Caco-2 (cell line): ENCODE results near the gene ANKS3. TPM values are rescaled to one million over a fixed set of nuclear protein-coding genes. Genes with fewer than 3 reads are reported as not detected.

Experiments
- BruUV-seq: library from RNA; stranded (reverse); fragments of 400-500 nt; replicated peaks from 2 replicates; lab custom pipeline; 2021; lab: Mats Ljungman, UMichigan
- CTCF ChIA-PET: fragments of 300-600 bp; sonication (Branson Sonifier 250); formaldehyde crosslinking; loops from one replicate; lab custom pipeline; 2022; ENCODE audit warnings: antibody characterized with exemption; lab: Charles Lee
- POLR2A ChIA-PET: fragments of 300-600 bp; sonication (Branson Sonifier 250); formaldehyde crosslinking; loops from one replicate; lab custom pipeline; 2022; ENCODE audit warnings: antibody characterized with exemption; lab: Charles Lee
- DNase-seq, 2 experiments: peaks; one replicate each; pipeline versions ENCODE4 v3.0.0 to v3.0.0-alpha.2; 2020 to 2022
- H3K27me3 ChIP-seq: replicated peaks from 2 replicates; pipeline ENCODE4 v1.6.0; 2011; ENCODE audit warnings: low read length; ENCODE audit not compliant: control insufficient read depth, insufficient read depth
- H3K36me3 ChIP-seq: 2 replicates; pipeline ENCODE4 v1.5.1; 2011; ENCODE audit warnings: low read length; ENCODE audit not compliant: control insufficient read depth, insufficient read depth
- H3K4me1 ChIP-seq: fragments of 250-450 bp; sonication (Bioruptor Pico); 2 replicates; pipeline ENCODE4 v1.5.1; 2020; ENCODE audit warnings: mild to moderate bottlenecking
- H3K4me3 ChIP-seq: 2 replicates; pipeline ENCODE4 v1.5.1; 2011; ENCODE audit warnings: low read depth, mild to moderate bottlenecking, control low read depth, low read length
- H3K9me3 ChIP-seq: fragments of 250-450 bp; sonication (Bioruptor Pico); 2 replicates; pipeline ENCODE4 v1.5.1; 2020; ENCODE audit warnings: mild to moderate bottlenecking, moderate library complexity
- H3K27ac Mint-ChIP-seq: one replicate; pipeline ENCODE4 v1.8.0; 2022; ENCODE audit warnings: mixed read lengths; ENCODE audit not compliant: unreplicated experiment
- H3K27me3 Mint-ChIP-seq: one replicate; pipeline ENCODE4 v1.8.0; 2022; ENCODE audit warnings: mixed read lengths; ENCODE audit not compliant: insufficient read depth, unreplicated experiment
- H3K36me3 Mint-ChIP-seq: one replicate; pipeline ENCODE4 v1.8.0; 2022; ENCODE audit warnings: mild to moderate bottlenecking, mixed read lengths; ENCODE audit not compliant: insufficient read depth, unreplicated experiment
- H3K4me1 Mint-ChIP-seq: one replicate; pipeline ENCODE4 v1.8.0; 2022; ENCODE audit warnings: low read depth, mixed read lengths; ENCODE audit not compliant: unreplicated experiment
- H3K4me3 Mint-ChIP-seq: one replicate; pipeline ENCODE4 v1.8.0; 2022; ENCODE audit warnings: mild to moderate bottlenecking, moderate library complexity, mixed read lengths; ENCODE audit not compliant: unreplicated experiment
- H3K9me3 Mint-ChIP-seq: one replicate; pipeline ENCODE4 v1.8.0; 2022; ENCODE audit warnings: mixed read lengths; ENCODE audit not compliant: unreplicated experiment
- CTCF ChIP-seq, 2 experiments: fragments of 200-600 bp in 1 of 2; IDR thresholded peaks; 1 replicate in 1 of 2; 2 replicates in 1 of 2; pipeline versions ENCODE4 v1.5.1 to v1.8.0; 2011 to 2022; ENCODE audit warnings: antibody characterized with exemption in 1 of 2, control low read depth in 1 of 2, inconsistent platforms in 1 of 2, low read depth in 1 of 2, low read length in 1 of 2, mild to moderate bottlenecking in 1 of 2, moderate library complexity in 1 of 2; ENCODE audit not compliant: insufficient read depth in 1 of 2, severe bottlenecking in 1 of 2, unreplicated experiment in 1 of 2
- intact Hi-C: fragments of 100-400 bp; cut with micrococcal nuclease; formaldehyde crosslinking; loops from one replicate; pipeline ENCODE4 v1.10.0; 2022; ENCODE audit not compliant: unreplicated experiment
- total RNA-seq: library from RNA; stranded (reverse); gene quantifications from 2 replicates; pipeline ENCODE4 v1.2.3, GENCODE V29; 2022

The ANKS3 gene
- total RNA-seq, 1 experiment from 2014 or later: 28.1 TPM

GRCh38 chr16:4713663-4714501, 20.2 kb downstream of the ANKS3 start:
- no peak overlapping the region for H3K27ac Mint-ChIP-seq
- DNase-seq: no peak
- no peaks in the 10 kb centered on the region for H3K4me1 Mint-ChIP-seq
- H3K27me3 Mint-ChIP-seq: no peaks in the 10 kb centered on the region
- no TSS peak for BruUV-seq
- no peak overlapping the region for H3K4me3 ChIP-seq
- no peaks in the 10 kb centered on the region for H3K9me3 ChIP-seq
- no peaks in the 10 kb centered on the region for H3K9me3 Mint-ChIP-seq
- ChIA-PET POLR2A (no interaction called here), CTCF (no interaction called here)
- no peak for TF ChIP-seq CTCF (IDR thresholded peaks at IDR 0.05; ENCODE audit: insufficient read depth in 1 of 2, low read depth in 1 of 2, low read length in 1 of 2, severe bottlenecking in 1 of 2, unreplicated experiment in 1 of 2)
- H3K36me3 ChIP-seq: no peaks in the 10 kb centered on the region
- no peak overlapping the region for H3K4me3 Mint-ChIP-seq
- H3K36me3 Mint-ChIP-seq: peaks cover 19% of the 10 kb centered on the region
- no peaks in the 10 kb centered on the region for H3K27me3 ChIP-seq
- H3K4me1 ChIP-seq: no peaks in the 10 kb centered on the region
- intact Hi-C loops: no loop called here

DNA sequence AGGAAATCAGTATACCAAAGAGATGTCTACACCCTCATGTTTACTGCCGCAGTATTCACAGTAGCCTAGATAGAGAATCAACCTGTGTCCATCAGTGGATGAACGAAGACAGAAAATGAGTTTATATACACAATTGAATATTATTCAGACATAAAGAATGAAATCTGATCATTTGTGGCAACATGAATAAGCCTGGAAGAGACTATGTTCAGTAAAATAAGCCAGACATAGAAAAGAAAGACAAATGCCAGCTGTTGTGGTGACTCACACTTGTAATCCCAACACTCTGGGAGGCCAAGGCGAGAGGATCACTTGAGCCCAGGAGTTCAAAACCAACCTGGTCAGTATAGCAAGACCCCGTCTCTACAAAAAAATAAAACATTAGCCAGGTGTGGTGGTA, 24.6 kb downstream of the ANKS3 start:
- Mint-ChIP-seq H3K36me3 (peaks cover 32% of the 10 kb centered on the region), H3K9me3 (no peaks in the 10 kb centered on the region), H3K4me1 (no peaks in the 10 kb centered on the region), H3K27me3 (no peaks in the 10 kb centered on the region), H3K27ac (no peak overlapping the region), H3K4me3 (no peak overlapping the region)
- Histone ChIP-seq H3K27me3 (no peaks in the 10 kb centered on the region), H3K36me3 (no peaks in the 10 kb centered on the region; the same call in 1 of the 2 replicates), H3K4me3 (no peak overlapping the region), H3K4me1 (no peaks in the 10 kb centered on the region), H3K9me3 (no peaks in the 10 kb centered on the region)
- no TSS peak for BruUV-seq
- ChIA-PET CTCF (no interaction called here), POLR2A (no interaction called here)
- no peak for TF ChIP-seq CTCF (IDR thresholded peaks at IDR 0.05; ENCODE audit: insufficient read depth in 1 of 2, low read depth in 1 of 2, low read length in 1 of 2, severe bottlenecking in 1 of 2, unreplicated experiment in 1 of 2)
- intact Hi-C loops: no loop called here
- DNase-seq: no peak

- ChIA-PET POLR2A (no interaction called here), CTCF (no interaction called here)
- no peak for DNase-seq
- Mint-ChIP-seq H3K27ac (no peak overlapping the region), H3K4me1 (no peaks in the 10 kb centered on the region), H3K36me3 (peaks cover 37% of the 10 kb centered on the region), H3K4me3 (no peak overlapping the region), H3K27me3 (no peaks in the 10 kb centered on the region), H3K9me3 (no peaks in the 10 kb centered on the region)
- Histone ChIP-seq H3K36me3 (no peaks in the 10 kb centered on the region; the same call in 1 of the 2 replicates), H3K4me1 (no peaks in the 10 kb centered on the region), H3K9me3 (no peaks in the 10 kb centered on the region), H3K4me3 (no peak overlapping the region), H3K27me3 (no peaks in the 10 kb centered on the region)
- no TSS peak for BruUV-seq
- TF ChIP-seq CTCF (IDR thresholded peaks at IDR 0.05; ENCODE audit: insufficient read depth in 1 of 2, low read depth in 1 of 2, low read length in 1 of 2, severe bottlenecking in 1 of 2, unreplicated experiment in 1 of 2): no peak
- intact Hi-C loops: no loop called here
Measured at GRCh38 chr16:4706871-4707270, 27.2 kb downstream of the ANKS3 start.
